HFF-Myc (cell line): Measurements from ENCODE around the gene AGMAT.

ENCODE experiments used
- DNase-seq: peaks from one replicate; pipeline ENCODE4 v3.0.0-alpha.2; 2011; ENCODE audit warnings: low read depth; ENCODE audit errors: extremely low read depth
- H3K4me3 ChIP-seq: replicated peaks from 2 replicates; pipeline ENCODE4 v1.5.1; 2011; ENCODE audit warnings: low read depth, mild to moderate bottlenecking, control low read depth, low read length
- CTCF ChIP-seq: IDR thresholded peaks from 2 replicates; pipeline ENCODE4 v1.5.1; 2012; ENCODE audit warnings: mild to moderate bottlenecking, low read depth, low read length, control low read depth; ENCODE audit errors: missing control alignments

Gene AGMAT

GRCh38 chr1:15523104-15524020 is 61.5 kb downstream of the AGMAT start:
- no peak for DNase-seq
- TF ChIP-seq CTCF: no peak
- H3K4me3 ChIP-seq: peak overlapping the region; percentile 64

GRCh38 chr1:15522551-15522950 is 62.3 kb downstream of the AGMAT start:
- TF ChIP-seq CTCF: no peak
- no peak for DNase-seq
- no peak overlapping the region for H3K4me3 ChIP-seq
